ENCODE results near the gene AGBL4.

GRCh38 chr1:48683839-48684238 lies 1339.9 kb downstream of the AGBL4 start:
- TF ChIP-seq GATA2 (IDR thresholded peaks at IDR 0.05; ENCODE audit: low read depth, low read length) (no peak), GATA3 (IDR thresholded peaks at IDR 0.05; ENCODE audit: low read depth, low read length) (no peak)

Measured in SH-SY5Y (cell line).